Measurements from ENCODE around the gene ZNF609.

The ZNF609 gene

DNA sequence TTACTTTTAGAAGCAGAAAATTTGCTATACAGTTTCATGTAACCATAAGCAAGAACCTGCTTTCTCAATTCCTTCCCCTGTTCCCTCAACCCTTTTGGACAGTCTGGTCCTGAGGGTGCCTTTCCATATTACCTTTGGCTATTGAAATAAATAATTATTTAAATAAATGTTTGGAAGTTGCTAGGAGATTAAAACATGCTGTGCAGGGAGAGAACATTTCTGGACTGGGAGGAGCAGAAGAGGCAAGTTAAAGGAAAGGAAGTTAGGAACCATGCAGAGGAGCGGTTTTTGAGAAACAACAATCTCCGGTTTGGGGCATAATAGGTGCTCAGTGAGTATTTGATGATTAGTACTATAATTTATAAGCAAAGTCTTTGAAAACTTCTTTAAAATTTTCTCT lies 41.8 kb downstream of the ZNF609 start:
- DNase-seq (ENCODE audit: low spot score), result no peak

DNA sequence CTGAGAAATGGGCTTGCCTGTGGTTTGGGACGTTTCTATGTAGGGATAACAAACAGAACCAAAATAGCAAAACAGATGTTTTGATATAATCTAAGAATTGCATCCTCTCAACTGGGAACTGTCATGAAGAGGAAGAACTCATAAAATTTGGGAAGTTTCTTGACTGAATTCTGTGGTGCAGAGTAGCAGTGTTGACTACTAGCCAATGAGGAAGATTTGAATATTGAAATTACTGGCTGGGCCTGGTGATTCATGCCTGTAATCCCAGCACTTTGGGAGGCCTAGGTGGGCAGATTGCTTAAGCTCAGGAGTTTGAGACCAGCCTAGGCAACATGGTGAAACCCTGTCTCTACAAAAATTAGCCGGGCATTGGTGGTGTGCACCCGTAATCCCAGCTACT lies 42.2 kb downstream of the ZNF609 start:
- no peak for DNase-seq (ENCODE audit: low spot score)

DNA sequence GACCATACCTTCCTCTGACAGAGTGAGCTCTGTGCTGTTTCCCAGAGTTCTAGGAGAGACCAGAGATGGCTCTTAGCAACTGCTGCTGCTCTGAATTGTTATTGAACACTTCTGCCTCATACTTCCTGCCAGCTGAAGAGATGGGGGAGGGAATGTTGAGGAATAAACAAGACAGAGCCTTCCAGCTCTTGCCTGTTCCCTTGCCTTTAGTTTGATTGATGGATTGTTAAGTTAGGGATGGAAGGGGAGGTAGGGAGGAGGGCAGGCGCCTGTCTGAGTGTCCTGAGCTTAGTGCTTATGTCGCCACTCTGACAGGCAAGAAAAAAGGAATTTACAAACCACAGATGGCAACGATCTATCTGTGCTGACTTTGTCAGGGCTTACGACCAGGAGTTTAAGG lies 42.8 kb downstream of the ZNF609 start:
- DNase-seq (ENCODE audit: low spot score), result no peak

DNA sequence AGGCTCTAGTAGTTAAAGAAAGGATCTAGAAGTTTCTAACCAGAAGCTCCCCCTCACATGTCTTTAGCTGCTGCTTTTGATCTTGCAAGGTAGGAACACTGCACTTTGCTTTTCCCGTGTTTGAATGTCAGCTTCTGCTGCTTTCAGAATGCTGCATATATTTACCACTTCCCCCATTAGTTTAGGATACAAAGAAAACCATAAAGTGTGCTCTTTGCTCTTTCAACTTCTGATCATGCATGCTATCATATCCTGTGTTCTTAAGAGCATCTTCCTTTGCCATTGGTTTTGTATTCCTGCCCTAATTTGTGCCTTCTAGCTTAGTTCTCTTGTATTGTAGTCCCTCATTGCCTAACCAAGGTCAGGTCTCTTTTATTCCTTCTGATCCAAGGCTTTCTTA lies 43.3 kb downstream of the ZNF609 start:
- no peak for DNase-seq (ENCODE audit: low spot score)

DNA sequence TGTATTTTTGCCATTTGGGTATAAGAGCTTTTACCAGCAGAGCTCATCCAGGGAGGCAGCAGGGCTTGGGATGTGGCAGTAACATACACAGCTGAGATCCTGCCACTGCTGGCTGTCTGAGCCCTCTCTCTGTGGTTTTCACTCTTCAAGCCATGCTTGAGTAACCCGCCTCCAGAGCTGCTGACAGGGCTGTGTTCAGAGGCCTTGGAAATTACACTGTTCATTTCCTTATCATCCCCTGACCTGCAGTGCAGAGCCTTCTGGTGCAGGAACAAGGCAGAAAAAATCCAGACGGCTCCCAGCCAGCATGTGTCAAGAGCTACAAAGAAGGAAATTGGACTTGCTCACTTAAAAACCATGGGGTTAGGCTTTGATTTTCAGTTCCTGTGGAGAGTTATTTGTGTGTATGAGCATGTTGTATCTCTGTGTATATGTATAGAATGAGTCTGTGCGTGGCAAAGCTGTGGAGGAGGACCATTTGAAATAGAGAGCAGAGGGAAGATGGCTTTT lies 47.0 kb downstream of the ZNF609 start:
- no peak for DNase-seq (ENCODE audit: low spot score)

DNA sequence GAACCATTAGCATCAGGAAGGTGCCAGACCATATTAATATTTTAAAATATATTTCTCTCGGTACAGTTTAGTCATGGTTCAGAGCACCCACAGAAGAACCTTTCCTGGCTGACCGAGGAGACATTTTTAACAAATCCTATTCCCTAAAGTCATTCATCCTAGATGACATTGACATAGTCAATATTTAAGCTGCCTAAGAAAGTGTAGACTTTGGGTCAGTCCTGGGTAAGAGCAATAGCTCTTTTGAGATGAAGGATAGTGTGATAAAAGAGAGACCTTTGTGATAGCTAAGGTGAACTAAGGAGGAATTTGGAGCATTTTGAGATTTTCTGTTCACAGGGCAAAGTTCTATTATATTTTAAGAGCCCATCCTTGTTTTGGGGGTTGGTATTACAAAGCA lies 47.5 kb downstream of the ZNF609 start:
- no peak for DNase-seq (ENCODE audit: low spot score)

DNA sequence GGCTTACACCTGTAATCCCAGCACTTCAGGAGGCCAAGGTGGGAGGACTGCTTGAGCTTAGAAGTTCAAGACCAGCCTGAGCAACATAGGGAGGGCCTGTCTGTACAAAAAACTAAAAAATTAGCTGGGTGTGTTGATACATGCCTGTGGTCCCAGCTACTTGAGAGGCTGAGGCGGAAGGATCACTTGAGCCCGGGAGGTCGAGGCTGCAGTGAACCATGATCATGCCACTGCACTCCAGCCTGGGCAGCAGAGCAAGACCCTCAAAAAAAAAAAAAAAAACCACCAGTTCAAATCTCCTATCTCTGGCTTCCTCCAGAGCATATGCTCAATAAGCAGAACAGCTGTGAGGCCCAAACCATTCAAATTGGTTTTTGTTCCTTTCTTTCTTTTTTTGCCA lies 53.4 kb downstream of the ZNF609 start:
- DNase-seq (ENCODE audit: low spot score), result no peak

DNA sequence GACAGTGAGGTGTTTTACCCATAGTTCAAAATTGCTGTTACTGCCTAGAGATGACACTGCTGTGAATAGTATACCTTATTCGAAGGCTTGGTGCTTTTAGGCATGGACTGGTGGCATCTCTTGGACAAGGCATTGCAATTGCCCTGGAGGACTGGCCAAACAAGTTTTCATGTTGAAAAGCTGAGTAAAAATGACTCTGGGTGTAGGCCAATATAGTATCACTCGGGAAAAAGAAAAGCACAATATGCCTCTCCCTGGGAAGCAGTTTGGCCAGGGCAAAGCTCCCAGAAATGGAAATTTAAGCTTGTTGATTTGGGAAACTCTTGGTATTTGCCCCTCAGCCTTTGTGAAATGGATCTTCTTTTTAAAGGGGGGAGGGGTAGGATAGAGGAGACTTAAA lies 54.8 kb downstream of the ZNF609 start:
- no peak for DNase-seq (ENCODE audit: low spot score)

DNA sequence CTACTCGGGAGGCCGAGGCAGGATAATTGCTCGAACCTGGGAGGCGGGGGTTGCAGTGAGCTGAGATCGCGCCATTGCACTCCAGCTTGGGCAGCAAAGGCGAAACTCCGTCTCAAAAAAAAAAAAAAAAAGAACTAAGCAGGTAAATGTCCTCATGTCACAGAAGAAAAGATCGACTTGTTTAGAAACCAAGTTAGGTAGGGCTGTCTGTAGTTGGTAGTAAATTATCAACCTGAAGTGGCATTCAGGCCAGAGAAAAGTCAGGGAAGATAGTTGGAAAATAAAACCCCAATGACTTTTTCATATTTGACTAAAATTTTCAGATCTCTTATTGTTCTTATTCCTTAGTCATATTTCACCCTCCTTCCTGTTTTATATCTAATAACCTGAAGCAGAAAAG lies 55.4 kb downstream of the ZNF609 start:
- no peak for DNase-seq (ENCODE audit: low spot score)

DNA sequence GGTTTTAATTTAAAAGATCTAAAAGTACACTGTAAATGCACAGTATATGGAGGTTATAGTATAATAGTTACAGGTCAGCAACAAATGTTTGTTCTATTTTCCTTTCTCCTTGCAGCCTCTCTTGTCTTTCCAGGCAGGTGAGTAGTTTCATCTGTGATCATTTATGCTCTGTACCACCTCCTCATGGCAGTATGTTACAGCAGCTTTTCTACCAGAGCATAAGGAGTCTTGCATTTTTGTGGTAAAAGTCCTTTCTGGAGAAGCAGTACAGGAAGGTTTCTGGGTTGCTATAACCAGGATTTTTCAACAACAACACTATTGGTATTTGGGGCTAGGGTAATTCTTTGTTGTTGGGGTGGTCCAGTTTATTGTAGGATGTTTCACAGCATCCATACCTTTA lies 59.5 kb downstream of the ZNF609 start:
- DNase-seq (ENCODE audit: low spot score), result no peak

DNA sequence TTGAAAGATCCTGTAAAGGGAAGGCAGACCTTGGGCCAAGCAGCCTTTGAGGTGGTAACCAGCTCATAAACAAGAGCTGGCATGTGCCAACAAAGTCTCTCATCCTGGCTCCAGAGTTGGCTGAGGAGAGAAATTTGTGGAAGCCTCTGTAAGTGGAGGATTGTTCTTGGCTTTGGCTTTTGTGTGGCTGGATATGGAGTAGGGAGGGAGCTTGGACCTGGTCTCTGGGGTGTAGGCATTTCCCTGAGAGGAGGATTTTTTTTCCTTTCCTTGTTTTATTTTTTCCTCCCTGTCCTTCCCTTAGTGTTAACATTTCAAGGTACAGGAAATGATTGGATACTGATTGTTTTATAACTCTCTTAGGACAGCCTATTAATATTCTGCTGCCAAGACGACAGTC lies 60.8 kb downstream of the ZNF609 start:
- no peak for DNase-seq (ENCODE audit: low spot score)

DNA sequence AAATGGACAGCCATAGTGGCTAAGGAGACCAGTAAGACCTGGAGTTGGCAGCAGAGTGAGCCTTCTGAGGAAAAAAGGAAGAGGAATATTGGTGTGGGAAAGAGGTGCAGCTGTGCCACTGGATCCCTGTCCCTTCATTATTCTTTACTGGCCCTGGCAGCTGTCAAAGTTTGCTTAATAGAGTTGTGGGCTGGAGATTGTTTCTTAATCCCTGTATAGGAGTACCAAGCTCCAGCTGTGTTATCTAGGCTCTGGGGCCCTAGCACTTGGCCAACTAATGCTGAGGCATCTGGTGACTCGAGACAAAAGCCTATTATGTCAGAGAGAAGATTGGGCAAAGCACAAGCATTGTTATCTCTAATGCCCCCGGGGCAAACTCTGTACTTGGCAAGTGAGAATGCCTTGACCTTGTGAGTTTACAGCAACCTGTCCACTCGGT lies 61.4 kb downstream of the ZNF609 start:
- DNase-seq (ENCODE audit: low spot score), result peak; percentile 79

DNA sequence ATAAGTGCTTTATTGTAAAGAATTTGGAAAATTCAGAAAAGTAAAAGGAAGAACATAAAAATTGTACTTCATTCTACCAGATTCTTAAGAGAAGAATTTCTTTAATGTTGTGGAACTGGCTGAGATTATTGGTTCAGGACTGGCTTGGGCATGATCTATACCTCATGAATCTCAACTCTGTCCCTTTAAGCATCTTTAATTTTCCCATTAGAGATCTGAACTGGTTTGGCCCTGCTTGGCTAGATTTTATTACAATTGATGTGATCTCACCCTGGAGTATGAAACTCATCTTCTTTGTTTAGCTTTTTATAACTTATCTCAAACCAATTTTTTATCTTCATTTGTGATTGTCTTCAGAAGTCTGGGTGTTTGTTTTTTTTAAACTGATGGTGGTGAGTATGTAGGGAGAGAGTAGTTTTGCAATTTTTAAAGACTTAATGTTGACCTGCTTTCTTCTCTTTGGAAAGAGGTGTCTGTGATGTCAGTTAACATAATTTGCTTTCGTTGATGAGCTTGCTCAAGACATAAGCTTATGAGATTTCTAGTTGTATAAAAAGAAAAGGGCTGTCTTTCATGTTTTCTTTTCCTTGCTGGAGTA lies 61.9 kb downstream of the ZNF609 start:
- DNase-seq (ENCODE audit: low spot score), result no peak

DNA sequence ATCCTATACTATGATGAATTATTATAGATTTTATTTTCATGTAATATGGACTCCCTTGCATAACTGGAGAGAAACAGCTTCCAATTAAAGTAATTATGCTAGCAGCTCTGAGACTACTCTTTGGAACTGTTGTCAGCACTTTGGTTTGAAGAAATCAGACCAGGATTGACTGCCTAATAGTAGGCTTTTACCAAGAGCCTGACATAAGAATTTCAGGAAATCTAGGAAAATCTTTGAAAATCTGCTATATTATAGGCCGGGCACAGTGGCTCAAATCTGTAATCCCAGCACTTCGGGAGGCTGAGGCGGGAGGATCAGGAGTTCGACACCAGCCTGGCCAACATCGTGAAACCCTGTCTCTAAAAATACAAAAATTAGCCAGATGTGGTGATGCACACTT lies 62.9 kb downstream of the ZNF609 start:
- no peak for DNase-seq (ENCODE audit: low spot score)

DNA sequence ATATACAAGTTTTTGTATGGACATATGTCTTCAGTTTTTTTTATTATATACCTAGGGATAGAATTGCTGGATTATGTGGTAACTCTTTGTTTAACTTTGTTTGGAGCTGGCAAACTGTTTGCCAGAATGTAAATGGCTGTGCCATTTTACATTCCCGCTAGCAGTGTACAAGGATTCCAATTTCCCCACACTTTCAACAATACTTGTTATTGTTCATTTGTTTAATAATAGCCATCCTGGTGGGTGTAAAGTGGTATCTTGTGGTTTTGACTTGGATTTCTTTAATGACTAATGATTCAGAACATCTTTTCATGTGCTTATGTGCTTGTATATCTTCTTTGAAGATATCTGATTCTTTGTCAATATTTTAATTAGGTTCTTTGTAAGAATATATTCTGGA lies 64.4 kb downstream of the ZNF609 start:
- DNase-seq (ENCODE audit: low spot score), result no peak

DNA sequence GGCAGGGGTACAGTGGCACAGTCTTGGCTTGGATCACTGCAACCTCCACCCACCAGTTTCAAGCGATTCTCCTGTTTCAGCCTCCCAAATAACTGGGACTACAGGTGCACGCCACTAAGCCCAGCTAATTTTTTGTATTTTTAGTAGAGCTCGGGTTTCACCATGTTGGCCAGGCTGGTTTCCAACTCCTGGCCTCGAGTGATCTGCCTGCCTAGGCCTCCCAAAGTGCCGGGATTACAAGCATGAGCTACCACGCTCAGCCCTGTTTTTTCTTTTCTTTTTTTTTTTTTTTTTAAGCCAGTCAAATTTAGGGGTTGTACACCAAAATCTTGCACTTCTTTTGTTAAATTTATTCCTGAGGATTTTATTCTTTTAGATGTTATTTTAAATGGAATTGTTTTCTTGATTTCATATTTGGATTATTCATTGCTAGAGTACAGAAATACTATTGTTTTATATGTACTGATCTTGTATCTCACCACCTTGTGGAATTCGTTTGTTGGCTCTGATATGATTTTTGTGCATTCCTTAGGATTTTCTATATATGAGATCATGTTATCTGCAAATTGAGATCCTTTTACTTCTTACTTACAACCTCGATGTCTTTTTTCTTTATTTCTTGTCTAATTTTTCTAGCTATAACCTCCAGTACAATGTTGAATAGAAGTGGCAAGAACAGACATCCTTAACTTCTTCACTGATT lies 65.6 kb downstream of the ZNF609 start:
- DNase-seq (ENCODE audit: low spot score), result no peak

DNA sequence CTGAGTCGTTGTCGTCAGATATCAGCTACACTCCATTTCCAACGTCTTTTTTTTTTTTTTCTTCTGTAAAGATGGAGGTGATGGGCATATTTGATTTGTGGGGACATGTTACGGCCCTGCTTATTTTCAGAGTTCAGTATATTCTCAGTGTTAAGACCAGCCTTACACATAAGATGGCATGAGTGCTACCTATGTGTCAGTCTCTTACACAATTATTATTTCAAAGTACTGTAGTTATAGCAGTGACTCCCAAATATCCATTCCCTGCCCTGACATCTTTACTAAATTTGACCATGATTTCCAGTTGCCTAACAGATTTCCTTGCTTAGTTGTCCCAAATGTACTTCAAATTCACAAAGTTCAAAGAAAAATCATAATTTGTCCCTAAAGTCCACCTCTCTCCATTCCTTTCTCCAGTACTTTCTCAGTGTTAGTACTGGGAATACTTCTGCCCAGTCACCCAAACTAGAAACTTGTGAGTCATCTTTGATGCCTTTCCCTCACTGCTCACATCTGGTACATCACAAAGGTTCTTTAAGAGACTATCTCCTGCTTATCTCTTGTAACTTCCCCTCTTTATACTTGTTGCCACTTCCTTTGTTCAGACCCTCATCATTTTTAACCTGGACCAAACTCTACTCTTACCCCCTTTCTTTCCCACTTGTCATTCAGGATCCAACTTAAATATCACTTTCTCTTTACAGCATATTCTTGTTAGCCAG lies 67.0 kb downstream of the ZNF609 start:
- no peak for DNase-seq (ENCODE audit: low spot score)

DNA sequence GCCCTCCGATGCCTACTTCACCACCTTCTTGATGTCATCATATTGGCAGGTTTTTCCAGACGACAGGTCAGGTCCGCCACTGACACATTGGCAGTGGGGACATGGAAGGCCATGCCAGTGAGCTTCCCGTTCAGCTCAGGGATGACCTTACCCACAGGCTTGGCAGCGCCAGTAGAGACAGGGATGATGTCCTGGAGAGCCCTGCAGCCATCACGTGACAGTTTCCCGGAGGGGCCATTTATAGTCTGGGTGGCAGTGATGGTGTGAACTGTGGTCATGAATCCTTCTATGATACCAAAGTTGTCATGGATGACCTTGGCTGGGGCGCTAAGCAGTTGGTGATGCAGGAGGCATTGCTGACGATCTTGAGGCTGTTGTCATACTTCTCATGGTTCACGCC lies 68.5 kb downstream of the ZNF609 start:
- DNase-seq (ENCODE audit: low spot score), result no peak

DNA sequence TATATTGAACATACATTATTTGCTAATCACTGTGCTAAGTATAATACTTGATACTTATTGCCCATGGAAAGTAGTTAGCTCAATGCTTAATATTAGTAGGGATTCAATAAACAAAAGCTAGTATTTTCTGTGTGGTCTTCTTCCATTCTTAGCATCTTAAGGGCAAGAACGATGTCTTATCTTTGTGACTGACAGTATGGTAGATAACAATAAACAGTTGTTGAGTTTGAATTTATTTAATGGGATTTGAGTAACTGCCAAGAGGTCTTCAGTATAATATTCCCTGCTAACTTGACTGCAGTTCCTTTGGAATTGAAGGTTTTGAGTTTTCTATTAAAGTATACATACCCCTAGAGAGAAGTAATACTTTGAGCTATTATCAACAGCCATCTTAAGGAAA lies 70.1 kb downstream of the ZNF609 start:
- DNase-seq (ENCODE audit: low spot score), result no peak

DNA sequence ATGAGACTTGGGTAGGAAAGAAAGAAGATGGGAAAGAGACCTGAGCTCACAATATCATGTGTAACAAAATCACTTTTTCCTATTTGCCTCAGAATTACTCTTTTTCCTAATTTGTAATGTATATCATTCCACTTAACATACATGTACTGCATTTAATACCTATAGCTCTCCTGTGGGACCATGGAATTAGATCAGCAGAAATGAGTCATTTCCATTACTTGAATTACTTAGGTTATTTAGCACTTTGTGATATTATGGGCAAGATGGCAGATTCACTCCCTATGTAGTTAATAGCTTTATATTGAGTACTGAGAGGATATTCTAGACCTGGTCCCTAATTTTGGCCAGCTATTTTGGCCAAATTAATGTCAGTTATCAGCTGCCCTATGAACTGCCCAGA lies 70.5 kb downstream of the ZNF609 start:
- no peak for DNase-seq (ENCODE audit: low spot score)

DNA sequence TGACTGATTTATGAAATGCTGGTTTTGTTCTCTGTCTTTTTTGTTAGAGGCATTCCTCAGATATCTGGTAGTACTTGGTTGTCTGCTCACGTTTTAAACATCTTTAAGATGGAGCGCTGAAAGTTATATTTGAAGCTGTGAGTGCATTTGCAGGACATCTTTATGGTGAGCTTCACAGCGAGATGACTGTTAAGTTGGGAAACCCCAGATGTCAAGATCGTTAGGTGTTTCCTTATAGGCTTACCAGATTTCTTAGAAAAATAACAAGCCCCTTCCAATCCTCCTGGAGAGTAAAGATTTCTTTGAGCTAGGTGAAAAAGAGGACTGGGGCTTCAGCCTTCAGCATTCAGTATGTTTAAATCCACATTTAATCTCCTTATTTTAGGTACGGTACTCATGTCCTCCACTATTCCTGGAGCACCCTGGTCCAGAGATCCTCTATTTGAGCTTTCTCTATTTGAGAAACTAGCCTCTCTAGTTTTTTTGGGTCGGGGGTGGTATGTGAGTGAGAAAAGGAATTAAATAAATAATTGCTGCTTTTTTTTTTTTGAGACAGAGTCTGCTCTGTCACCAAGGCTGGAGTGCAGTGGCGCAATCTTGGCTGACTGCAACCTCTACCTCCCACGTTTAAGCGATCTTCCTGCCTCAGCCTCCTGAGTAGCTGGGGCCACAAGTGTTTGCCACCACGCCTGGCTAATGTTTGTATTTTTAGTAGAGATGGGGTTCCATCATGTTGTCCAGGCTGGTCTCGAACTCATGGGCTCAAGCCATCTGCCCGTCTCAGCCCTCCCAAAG lies 72.3 kb downstream of the ZNF609 start:
- no peak for DNase-seq (ENCODE audit: low spot score)

DNA sequence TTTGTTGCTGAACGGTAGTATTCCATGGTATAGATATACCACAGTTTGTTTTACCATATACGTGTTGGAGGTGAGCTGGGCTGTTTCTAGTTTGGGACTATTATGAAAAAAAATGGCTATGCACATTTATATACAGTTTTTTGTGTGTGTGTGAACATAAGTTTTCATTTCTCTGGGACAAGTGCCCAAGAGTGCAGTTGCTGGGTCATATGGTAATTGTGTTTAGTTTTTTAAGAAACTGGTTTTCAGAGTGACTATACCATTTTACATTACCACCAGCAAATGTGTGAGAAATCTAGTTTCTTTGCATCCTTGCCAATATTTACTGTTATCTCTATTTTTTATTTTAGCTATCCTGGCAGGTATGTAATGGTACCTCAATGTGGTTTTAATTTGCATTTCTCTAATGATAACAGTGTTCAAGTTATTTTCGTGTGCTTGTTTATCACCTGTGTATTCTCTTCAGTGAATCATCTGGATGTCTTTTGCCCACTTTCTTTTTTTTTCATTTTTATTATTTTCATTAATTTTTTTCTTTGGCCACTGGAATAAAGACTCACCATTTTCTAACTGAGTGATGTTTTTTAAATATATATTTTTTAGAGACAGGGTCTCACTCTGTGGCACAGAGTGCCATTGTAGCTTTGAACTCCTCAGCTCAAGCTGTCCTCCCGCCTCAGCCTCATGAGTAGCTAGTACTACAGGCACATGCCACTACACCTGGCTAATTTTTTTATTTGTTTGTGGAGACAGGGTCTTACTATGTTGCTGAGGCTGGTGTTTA lies 75.3 kb downstream of the ZNF609 start:
- DNase-seq (ENCODE audit: low spot score), result no peak

Measured in LoVo (cell line).